ENCODE data around the gene AGMO. TPM values are rescaled to one million over a fixed set of nuclear protein-coding genes. Genes with fewer than 3 reads are reported as not detected.

AGMO gene
- total and polyA plus RNA-seq, 2 of the 8 experiments (the other 6 are each of a cell fraction or from before 2014, with no cell fraction given) = 0.22 to 0.45 TPM

- TF ChIP-seq ATF2 (IDR thresholded peaks at IDR 0.05; ENCODE audit: low read length) (no peak), EP300 (IDR thresholded peaks at IDR 0.05; ENCODE audit: borderline replicate concordance in 1 of 2, low read depth in 2 of 2, low read length in 2 of 2) (no peak), RFX5 (IDR thresholded peaks at IDR 0.05; ENCODE audit: borderline replicate concordance, low read depth, low read length) (no peak), POLR2A (IDR thresholded peaks at IDR 0.05; ENCODE audit: control extremely low read depth in 1 of 2, low read depth in 2 of 2, low read length in 2 of 2) (no peak), KDM5A (IDR thresholded peaks at IDR 0.05; ENCODE audit: low read length) (no peak), CHD2 (IDR thresholded peaks at IDR 0.05; ENCODE audit: low read length) (no peak), MAFK (IDR thresholded peaks at IDR 0.05; ENCODE audit: low read depth, low read length) (no peak)
Observed at GRCh38 chr7:15433151-15433550, 128.7 kb downstream of the AGMO start (continued).
